ENCODE results near the gene DTHD1. TPM values are rescaled to one million over a fixed set of nuclear protein-coding genes. Genes with fewer than 3 reads are reported as not detected.

The DTHD1 gene
- total RNA-seq, 1 donor, result not detected

GRCh38 chr4:36269101-36269500, 12.3 kb upstream of the DTHD1 start:
- peak in 2 of 3 donors; percentile 14 to 62 for DNase-seq (ENCODE audit: low read depth in 2 of 3, low spot score in 2 of 3)

GRCh38 chr4:36269533-36270173, 11.8 kb upstream of the DTHD1 start:
- DNase-seq (ENCODE audit: low read depth in 2 of 3, low spot score in 2 of 3), result no peak

- DNase-seq (ENCODE audit: low read depth in 2 of 3, low spot score in 2 of 3), result no peak
Observed at GRCh38 chr4:36273276-36273675, 8.1 kb upstream of the DTHD1 start.

GRCh38 chr4:36274158-36274557, 7.3 kb upstream of the DTHD1 start:
- DNase-seq (ENCODE audit: low read depth in 2 of 3, low spot score in 2 of 3), result no peak

- no peak for DNase-seq (ENCODE audit: low read depth in 2 of 3, low spot score in 2 of 3)
Observed at GRCh38 chr4:36277533-36277932, 3.9 kb upstream of the DTHD1 start.

- DNase-seq (ENCODE audit: low read depth in 2 of 3, low spot score in 2 of 3), result no peak
Observed at GRCh38 chr4:36278789-36279188, 2.6 kb upstream of the DTHD1 start.

GRCh38 chr4:36280555-36280954, 861 bp upstream of the DTHD1 start:
- DNase-seq (ENCODE audit: low read depth in 2 of 3, low spot score in 2 of 3), result no peak

- no peak for DNase-seq (ENCODE audit: low read depth in 2 of 3, low spot score in 2 of 3)
Observed at GRCh38 chr4:36282503-36283030, 1.2 kb downstream of the DTHD1 start.

GRCh38 chr4:36283912-36284465, 2.6 kb downstream of the DTHD1 start:
- DNase-seq (ENCODE audit: low read depth in 2 of 3, low spot score in 2 of 3), result no peak

- peak; percentile 18 to 67 (median 26) for DNase-seq (ENCODE audit: low read depth in 2 of 3, low spot score in 2 of 3)
Observed at GRCh38 chr4:36285784-36286480, 4.5 kb downstream of the DTHD1 start.

GRCh38 chr4:36286481-36286871, 5.1 kb downstream of the DTHD1 start:
- DNase-seq (ENCODE audit: low read depth in 2 of 3, low spot score in 2 of 3), result no peak

- DNase-seq (ENCODE audit: low read depth in 2 of 3, low spot score in 2 of 3), result peak in 1 of 3 donors; percentile 46
Observed at GRCh38 chr4:36288731-36289426, 7.5 kb downstream of the DTHD1 start.

GRCh38 chr4:36290641-36291040, 9.2 kb downstream of the DTHD1 start:
- DNase-seq (ENCODE audit: low read depth in 2 of 3, low spot score in 2 of 3), result no peak

- DNase-seq (ENCODE audit: low read depth in 2 of 3, low spot score in 2 of 3), result no peak
Observed at GRCh38 chr4:36292556-36293188, 11.3 kb downstream of the DTHD1 start.

- DNase-seq (ENCODE audit: low read depth in 2 of 3, low spot score in 2 of 3), result no peak
Observed at GRCh38 chr4:36301127-36301526, 19.7 kb downstream of the DTHD1 start.

- peak in 1 of 3 donors; percentile 65 for DNase-seq (ENCODE audit: low read depth in 2 of 3, low spot score in 2 of 3)
Observed at GRCh38 chr4:36303426-36304137, 22.2 kb downstream of the DTHD1 start.

- DNase-seq (ENCODE audit: low read depth in 2 of 3, low spot score in 2 of 3), result no peak
Observed at GRCh38 chr4:36304138-36304681, 22.8 kb downstream of the DTHD1 start.

- DNase-seq (ENCODE audit: low read depth in 2 of 3, low spot score in 2 of 3), result no peak
Observed at GRCh38 chr4:36308150-36308549, 26.7 kb downstream of the DTHD1 start.

GRCh38 chr4:36310216-36310615, 28.8 kb downstream of the DTHD1 start:
- peak in 1 of 3 donors; percentile 34 for DNase-seq (ENCODE audit: low read depth in 2 of 3, low spot score in 2 of 3)

- peak in 2 of 3 donors; percentile 63 to 69 for DNase-seq (ENCODE audit: low read depth in 2 of 3, low spot score in 2 of 3)
Observed at GRCh38 chr4:36310793-36311192, 29.4 kb downstream of the DTHD1 start.
